GM15510 (cell line): Measurements from ENCODE around the gene FYN.

ENCODE experiments used
- POLR2A ChIP-seq: IDR thresholded peaks from 3 replicates; pipeline ENCODE4 v1.6.1; 2011; ENCODE audit warnings: borderline replicate concordance; ENCODE audit not compliant: insufficient read length; ENCODE audit errors: extremely low read depth

Gene FYN

DNA sequence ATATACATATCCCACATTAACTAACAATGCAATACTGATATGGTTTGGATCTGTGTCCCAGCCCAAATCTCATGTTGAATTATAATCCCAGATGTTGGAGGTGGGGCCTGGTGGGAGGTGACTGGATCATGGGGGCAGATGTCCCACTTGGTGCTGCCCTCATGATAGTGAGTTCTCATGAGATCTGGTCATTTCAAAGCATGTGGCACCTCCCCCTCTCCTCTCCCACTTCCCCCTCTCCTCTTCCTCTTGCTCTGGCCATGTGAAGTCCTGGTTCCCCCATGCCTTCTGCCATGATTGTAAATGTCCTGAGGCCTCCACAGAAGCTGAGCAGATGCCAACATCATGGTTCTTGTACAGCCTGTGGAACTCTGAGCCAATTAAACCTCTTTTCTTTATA is 71.2 kb downstream of the FYN start:
- TF ChIP-seq POLR2A = no peak

DNA sequence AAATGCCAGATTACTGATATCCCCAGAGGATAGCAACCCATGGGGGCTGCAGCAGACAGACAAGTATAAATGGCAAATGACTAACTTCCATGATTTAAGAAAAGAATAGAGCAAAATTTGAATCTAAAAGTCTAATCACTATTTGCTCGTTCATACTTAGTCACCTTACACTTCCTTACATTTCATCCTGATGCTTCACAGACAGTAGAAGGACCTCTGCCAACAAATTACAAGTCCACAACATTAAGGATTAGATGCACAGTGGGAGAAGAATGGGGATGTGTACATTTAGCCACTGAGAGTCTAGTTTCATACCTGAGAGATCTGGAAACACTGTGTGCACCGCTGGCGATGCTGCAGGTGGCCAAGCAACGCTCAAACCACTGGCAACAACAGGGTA is 72.4 kb downstream of the FYN start:
- TF ChIP-seq POLR2A = no peak

DNA sequence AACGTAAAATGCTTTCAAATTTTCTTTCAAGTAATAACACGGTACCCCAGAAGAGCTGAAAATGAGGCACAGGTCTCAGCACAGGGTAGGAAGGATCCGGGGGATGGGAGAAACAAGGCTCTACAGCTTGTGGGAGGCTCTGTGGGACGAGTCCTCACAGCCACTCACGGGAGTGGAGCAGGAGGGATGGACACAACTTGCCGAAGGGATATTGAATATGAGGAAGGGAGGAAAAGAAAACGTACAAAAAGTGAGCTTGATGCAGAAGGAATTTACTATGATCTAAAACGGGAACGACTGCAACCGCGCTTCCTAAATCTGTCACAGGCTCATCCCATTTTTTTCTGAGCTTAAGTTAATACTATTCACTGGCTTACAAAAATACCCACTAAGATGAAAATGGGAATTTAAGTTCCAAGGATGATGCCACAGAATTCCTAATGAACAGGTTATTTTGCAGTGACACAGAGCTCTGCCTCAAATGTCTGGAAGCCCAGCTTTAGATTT is 72.9 kb downstream of the FYN start:
- TF ChIP-seq POLR2A = no peak

DNA sequence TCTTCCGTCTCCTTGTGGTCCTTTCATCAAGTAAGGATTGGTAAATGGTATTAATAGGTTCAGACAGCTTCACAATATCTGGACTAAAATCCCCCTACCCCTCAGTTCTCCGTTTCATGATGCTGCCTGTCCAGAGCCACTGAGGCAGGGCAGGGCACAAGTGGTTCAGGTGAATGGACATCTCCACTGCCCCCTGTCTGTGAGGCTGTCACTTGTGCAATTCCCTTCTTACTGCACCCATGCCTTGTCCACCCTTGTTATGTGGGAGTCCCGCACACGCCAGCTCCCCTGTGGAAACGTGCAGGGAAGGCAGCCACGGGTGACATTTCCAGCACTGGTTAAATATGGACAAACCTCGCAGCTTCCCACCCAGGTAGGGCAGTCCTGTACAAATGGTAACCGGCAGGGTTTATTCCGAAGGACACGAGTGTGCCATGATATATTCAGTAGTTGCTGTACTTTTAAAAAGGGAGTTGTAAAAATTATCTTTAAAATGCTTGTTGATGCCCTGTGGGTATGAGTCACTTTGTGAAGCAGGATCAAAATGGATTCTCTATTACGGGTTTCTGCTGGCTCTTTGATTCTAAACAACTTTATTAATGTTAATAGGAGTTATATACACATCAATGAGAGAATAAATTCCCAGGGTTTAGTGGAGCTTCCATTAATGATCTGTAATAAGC is 73.5 kb downstream of the FYN start:
- no peak for TF ChIP-seq POLR2A

DNA sequence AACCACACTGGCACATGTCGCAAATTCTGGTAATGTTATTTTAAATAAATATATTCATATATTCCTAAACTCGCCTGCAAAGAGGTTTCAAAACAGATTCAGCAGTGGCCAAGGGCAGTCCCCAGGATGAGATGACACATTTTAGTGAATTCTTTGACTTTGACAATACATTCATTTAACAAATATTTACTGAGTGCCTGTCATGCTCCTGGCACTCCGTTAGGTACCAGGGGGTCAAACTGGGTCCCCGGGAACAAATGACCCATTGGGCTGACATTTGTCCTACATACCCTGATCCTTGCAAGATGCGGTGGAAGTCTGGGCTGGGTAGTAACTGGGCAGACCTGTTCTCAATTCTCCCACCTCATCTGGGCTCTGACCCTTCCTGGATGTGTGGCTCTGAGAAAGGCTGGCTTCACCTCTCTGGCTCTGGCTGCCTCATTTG is 74.9 kb downstream of the FYN start:
- TF ChIP-seq POLR2A = no peak

- TF ChIP-seq POLR2A = no peak
These were observed 76.8 kb downstream of the FYN start for GRCh38 chr6:111796310-111796918.

- no peak for TF ChIP-seq POLR2A
These were observed 77.7 kb downstream of the FYN start for GRCh38 chr6:111795558-111795957.

- no peak for TF ChIP-seq POLR2A
These were observed 78.4 kb downstream of the FYN start for GRCh38 chr6:111794727-111795452.

- TF ChIP-seq POLR2A = no peak
These were observed 79.0 kb downstream of the FYN start for GRCh38 chr6:111794300-111794699.

DNA sequence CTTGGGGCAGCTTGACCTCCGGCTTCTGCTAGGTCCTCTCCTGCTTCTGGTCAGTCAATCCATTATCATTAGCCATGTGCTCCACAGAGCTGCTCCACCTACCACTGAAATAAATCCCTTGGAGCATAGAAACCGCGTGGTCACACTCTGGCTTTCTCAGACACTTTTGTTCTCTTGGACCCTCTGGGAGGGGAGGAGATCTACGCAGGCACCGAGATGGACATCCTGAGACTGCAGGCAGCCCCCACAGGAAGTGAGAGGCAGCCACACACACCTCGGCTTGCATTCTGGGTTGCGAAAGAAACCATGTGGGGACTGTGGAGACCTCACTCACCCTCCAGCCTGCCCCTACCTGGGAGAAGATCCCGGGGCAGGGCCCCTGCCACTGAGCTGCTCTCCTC is 79.5 kb downstream of the FYN start:
- TF ChIP-seq POLR2A = no peak

- no peak for TF ChIP-seq POLR2A
These were observed 80.1 kb downstream of the FYN start for GRCh38 chr6:111792914-111793700.

DNA sequence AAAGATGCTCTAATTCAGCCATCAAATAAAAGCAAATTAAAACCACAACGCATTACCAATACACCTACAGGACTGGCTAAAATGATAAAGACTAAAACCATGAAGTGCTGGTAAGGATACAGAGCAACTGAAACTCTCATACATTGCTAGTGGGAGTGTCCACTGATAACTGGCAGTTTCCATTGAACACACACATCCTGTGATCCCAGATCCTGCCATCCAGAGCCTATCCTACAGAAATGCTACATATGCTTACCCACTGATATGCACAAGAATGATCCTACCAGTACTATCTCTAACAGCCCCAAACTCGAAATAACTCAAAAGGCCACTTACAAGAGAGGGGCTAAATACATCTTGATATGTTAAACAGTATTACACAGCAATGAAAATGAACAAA is 81.0 kb downstream of the FYN start:
- no peak for TF ChIP-seq POLR2A

DNA sequence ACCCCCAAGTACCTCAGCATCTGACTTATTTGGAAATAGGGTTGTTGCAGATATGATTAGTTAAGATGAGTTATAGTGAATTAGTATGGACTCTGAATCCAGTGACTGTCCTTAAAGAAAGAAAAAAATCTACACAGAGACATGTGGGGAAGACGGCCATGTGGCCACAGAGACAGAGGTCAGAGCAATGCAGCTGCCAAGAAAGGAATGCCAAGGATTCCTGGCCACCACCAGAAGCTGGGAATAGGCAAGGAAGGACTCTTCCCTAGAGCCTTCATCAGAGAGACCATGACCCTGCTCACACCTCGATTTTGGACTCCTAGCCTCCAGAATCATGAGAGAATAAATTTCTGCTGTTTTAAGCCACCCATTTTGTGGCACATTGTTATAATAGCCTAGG is 81.8 kb downstream of the FYN start:
- no peak for TF ChIP-seq POLR2A

DNA sequence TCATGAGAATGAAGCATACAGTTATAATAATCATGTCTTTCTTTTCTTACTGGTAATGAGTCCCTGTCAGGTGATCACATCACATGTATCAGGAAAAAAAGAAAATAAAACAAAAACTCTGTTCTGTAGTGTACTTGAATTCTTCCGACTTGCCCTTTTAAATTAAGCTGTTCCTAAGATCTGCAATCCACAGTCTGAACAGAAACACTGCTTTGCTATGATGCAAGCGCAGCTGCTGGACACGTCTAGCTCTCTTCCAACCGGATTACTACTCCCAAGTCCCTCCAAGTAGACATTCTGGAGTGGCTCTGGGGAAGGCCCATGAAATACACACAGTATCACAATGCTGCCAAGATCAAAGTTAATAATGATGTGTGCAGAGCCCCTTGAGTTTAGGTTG is 83.7 kb downstream of the FYN start:
- no peak for TF ChIP-seq POLR2A

DNA sequence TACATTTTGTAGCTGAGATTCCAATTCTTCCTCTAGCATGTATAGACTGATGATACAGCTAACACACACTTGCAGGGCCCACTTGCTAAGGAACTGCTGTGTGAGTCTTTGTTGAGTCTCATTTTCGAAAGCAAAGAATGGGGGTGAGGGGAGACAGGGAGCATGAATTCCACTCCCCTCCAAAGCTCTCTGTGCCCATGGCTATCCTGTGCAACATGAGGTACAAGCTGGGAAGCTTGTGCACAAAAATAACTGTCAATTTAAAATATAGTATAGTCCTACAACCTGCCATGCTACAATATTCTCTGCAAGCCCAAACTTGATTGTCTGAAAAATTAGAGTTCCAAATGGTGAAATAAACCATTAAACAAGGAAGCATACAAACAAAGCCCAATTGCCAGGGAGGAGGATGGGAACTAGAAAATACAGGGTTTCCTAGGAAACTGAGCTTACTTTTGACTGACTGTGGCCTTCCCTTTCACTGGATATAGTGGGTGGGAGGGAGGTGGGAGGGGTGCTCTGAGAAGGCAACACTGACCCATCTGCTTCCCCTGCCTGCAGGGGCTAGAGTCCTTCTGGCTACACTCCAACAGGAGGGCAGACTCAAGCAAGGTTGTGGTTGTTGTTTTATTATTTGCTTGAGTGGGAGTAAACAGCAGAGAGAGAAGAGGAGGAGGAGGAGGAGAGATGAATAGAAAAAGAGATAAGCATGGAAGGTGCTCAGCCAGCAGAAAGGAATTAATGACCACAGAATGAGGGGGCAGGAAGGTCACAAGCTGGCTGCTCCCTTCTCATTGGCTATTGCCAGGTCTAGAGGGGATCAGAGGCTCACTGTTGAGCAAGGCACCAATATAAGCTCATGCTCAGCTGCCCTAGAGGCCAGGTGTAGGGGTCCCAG is 84.6 kb downstream of the FYN start:
- TF ChIP-seq POLR2A = no peak

- TF ChIP-seq POLR2A = no peak
These were observed 88.8 kb downstream of the FYN start for GRCh38 chr6:111784433-111784832.
